PC-9 (cell line): ENCODE measurements around the gene TYSND1. TPM values are rescaled to one million over a fixed set of nuclear protein-coding genes. Genes with fewer than 3 reads are reported as not detected.

Experiments used
- BruUV-seq: library from RNA; stranded (reverse); fragments of 400-500 nt; replicated peaks from 2 replicates; lab custom pipeline; 2021; lab: Mats Ljungman, UMichigan
- CTCF ChIA-PET: fragments of 300-600 bp; sonication (Branson Sonifier 250); formaldehyde crosslinking; loops from one replicate; lab custom pipeline; 2022; ENCODE audit warnings: antibody characterized with exemption; lab: Charles Lee
- POLR2A ChIA-PET: fragments of 300-600 bp; sonication (Branson Sonifier 250); formaldehyde crosslinking; loops from one replicate; lab custom pipeline; 2022; ENCODE audit warnings: antibody characterized with exemption; ENCODE audit not compliant: unreplicated experiment; lab: Charles Lee
- DNase-seq, 2 experiments: peaks; one replicate each; pipeline versions ENCODE4 v3.0.0 to v3.0.0-alpha.2; 2015 to 2022; ENCODE audit warnings: mixed read lengths in 1 of 2
- H2AFZ ChIP-seq: fragments of 200-600 bp; sonication (generic); 2 replicates; pipeline ENCODE4 v1.8.1; 2017; ENCODE audit warnings: antibody characterized with exemption
- H3F3A ChIP-seq: fragments of 200-600 bp; sonication (generic); 2 replicates; pipeline ENCODE4 v1.8.1; 2017; ENCODE audit warnings: antibody characterized with exemption, mild to moderate bottlenecking, low read depth; ENCODE audit not compliant: insufficient read depth
- H3K27ac ChIP-seq: fragments of 200-600 bp; sonication (generic); 2 replicates; pipeline ENCODE4 v1.6.1; 2016; ENCODE audit warnings: mixed run types
- H3K27me3 ChIP-seq: fragments of 200-600 bp; sonication (generic); 2 replicates; pipeline ENCODE4 v1.6.1; 2016; ENCODE audit warnings: low read depth, mixed run types; ENCODE audit not compliant: insufficient read depth
- H3K36me3 ChIP-seq: fragments of 200-600 bp; sonication (generic); 2 replicates; pipeline ENCODE4 v1.6.1; 2016; ENCODE audit warnings: low read depth, mixed run types
- H3K4me1 ChIP-seq: fragments of 200-600 bp; sonication (generic); replicated peaks from 2 replicates; pipeline ENCODE4 v1.6.1; 2016; ENCODE audit warnings: mixed run types; ENCODE audit not compliant: insufficient read depth
- H3K4me2 ChIP-seq: fragments of 200-600 bp; sonication (generic); 2 replicates; pipeline ENCODE4 v1.6.1; 2017; ENCODE audit warnings: mixed run types
- H3K4me3 ChIP-seq: fragments of 200-600 bp; sonication (generic); 2 replicates; pipeline ENCODE4 v1.6.1; 2016; ENCODE audit warnings: mixed run types
- H3K79me2 ChIP-seq: fragments of 200-600 bp; sonication (generic); 2 replicates; pipeline ENCODE4 v1.6.1; 2017; ENCODE audit warnings: low read depth, mixed run types
- H3K9me2 ChIP-seq: fragments of 200-600 bp; sonication (generic); 2 replicates; pipeline ENCODE4 v1.8.1; 2017; ENCODE audit warnings: mild to moderate bottlenecking; ENCODE audit not compliant: insufficient read depth
- H3K9me3 ChIP-seq: fragments of 200-600 bp; sonication (generic); 2 replicates; pipeline ENCODE4 v1.8.1; 2016; ENCODE audit warnings: low read depth; ENCODE audit not compliant: insufficient read depth
- H4K20me1 ChIP-seq: fragments of 200-600 bp; sonication (generic); 2 replicates; pipeline ENCODE4 v1.8.1; 2017; ENCODE audit not compliant: insufficient read depth
- EZH2 ChIP-seq: fragments of 200-600 bp; sonication (generic); IDR thresholded peaks from 2 replicates; pipeline ENCODE4 v1.8.0; 2017; ENCODE audit warnings: antibody characterized with exemption, low read depth
- intact Hi-C: fragments of 100-400 bp; cut with micrococcal nuclease; formaldehyde crosslinking; loops from one replicate; pipeline ENCODE4 v1.10.0; 2022; ENCODE audit not compliant: unreplicated experiment
- total RNA-seq: library from RNA; stranded (reverse); gene quantifications from 2 replicates; pipeline ENCODE4 v1.2.3, GENCODE V29; 2021
- TF ChIP-seq, protein P1 (sequence below): fragments of 200-600 bp; sonication (generic); conservative IDR thresholded peaks from 2 replicates; pipeline ENCODE4 v1.6.1; 2017; ENCODE audit warnings: mixed run types, antibody characterized with exemption, mild to moderate bottlenecking, moderate library complexity

Gene TYSND1
- total RNA-seq, 1 experiment from 2014 or later = 28.0 TPM

DNA sequence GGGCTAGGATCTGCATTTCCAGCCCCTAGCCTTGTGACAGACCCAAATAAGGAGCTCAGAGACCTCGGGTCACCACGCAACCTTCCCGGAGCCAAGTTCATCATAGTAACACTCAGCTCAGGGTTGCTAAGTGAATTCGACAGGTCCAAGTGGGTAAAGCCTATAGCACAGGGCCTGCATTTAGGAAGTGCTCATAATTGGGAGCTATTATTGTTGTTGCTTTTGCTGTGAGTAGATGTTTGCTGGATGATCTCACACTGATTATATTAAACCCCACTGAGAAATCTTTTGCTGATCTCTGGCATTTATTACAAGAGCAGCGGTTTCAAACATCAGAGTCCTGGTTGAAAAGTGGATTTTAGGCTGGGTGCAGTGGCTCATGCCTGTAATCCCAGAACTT lies 44.1 kb upstream of the TYSND1 start:
- H3K27me3 ChIP-seq = no peaks in the 10 kb centered on the region
- H3K9me2 ChIP-seq = no peaks in the 10 kb centered on the region
- no peak for DNase-seq
- H2AFZ ChIP-seq = no peak overlapping the region
- no peaks in the 10 kb centered on the region for H3K36me3 ChIP-seq
- no peak for TF ChIP-seq EZH2
- CTCF ChIA-PET = no interaction called here
- BruUV-seq = no TSS peak
- 0 out of 2 replicates have a peak overlapping the region, but pooled peaks have one; percentile 35 for H3K4me2 ChIP-seq
- intact Hi-C loops = no loop called here
- H3K4me1 ChIP-seq = peaks cover 65% of the 10 kb centered on the region
- H3K9me3 ChIP-seq = no peaks in the 10 kb centered on the region
- peaks cover 44% of the 10 kb centered on the region for H3F3A ChIP-seq
- no peaks in the 10 kb centered on the region for H3K79me2 ChIP-seq
- no peak overlapping the region for H3K27ac ChIP-seq
- POLR2A ChIA-PET = interaction anchor here (0.8 kb wide), 1 partner anchor 19 kb away, joined by 5 read pairs; no protein-coding TSS in a partner anchor
- H4K20me1 ChIP-seq = no peaks in the 10 kb centered on the region
- H3K4me3 ChIP-seq = no peak overlapping the region

DNA sequence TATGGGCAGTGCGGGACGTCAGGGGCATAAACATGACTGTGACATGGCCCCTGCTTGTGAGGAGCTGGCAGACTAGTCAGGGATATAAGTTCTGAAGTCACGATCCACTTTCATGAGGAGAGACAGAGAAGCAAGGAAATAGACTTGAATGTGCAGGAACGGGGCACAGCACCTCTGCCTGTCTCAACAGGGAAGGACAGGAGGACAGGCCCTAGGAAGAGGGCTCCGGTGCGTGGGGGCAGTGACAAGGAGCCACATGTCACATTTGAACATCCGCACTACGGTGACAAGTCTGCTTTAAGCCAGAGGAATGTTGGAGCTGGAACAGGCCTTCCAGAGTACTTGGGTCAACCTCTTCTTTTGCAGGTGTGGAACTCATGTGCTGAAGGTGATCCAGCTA lies 43.6 kb upstream of the TYSND1 start:
- BruUV-seq = no TSS peak

DNA sequence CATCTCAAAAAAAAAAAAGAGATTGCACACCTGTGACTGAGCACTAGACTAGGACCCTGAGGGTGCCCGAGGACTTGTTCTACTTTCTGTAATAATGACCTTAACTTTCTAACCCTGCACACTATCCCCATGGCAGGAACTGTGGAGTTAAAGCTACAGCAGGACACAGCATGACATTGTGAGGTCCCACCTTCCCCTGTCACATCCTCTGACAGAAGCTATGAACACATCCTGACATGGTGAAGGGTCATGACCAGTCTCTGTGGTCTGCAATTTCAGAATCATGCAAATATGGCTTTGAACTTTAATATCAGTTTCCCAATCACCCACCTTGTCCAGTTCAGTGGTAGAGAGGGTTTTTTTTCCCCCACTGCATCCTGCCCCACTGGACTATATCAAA lies 42.3 kb upstream of the TYSND1 start:
- H3K9me2 ChIP-seq = no peaks in the 10 kb centered on the region
- DNase-seq = peak in 1 of 2 experiments; percentile 42
- peaks cover 31% of the 10 kb centered on the region for H3F3A ChIP-seq
- no peaks in the 10 kb centered on the region for H3K9me3 ChIP-seq
- no peaks in the 10 kb centered on the region for H3K36me3 ChIP-seq
- H3K4me1 ChIP-seq = peaks cover 48% of the 10 kb centered on the region
- intact Hi-C loops = no loop called here
- POLR2A ChIA-PET = no interaction called here
- no peak overlapping the region for H2AFZ ChIP-seq
- H3K4me3 ChIP-seq = no peak overlapping the region
- no peaks in the 10 kb centered on the region for H3K79me2 ChIP-seq
- no peak overlapping the region for H3K27ac ChIP-seq
- no peaks in the 10 kb centered on the region for H3K27me3 ChIP-seq
- no peaks in the 10 kb centered on the region for H4K20me1 ChIP-seq
- H3K4me2 ChIP-seq = no peak overlapping the region
- no peak for TF ChIP-seq EZH2
- TF ChIP-seq, protein P1, sequence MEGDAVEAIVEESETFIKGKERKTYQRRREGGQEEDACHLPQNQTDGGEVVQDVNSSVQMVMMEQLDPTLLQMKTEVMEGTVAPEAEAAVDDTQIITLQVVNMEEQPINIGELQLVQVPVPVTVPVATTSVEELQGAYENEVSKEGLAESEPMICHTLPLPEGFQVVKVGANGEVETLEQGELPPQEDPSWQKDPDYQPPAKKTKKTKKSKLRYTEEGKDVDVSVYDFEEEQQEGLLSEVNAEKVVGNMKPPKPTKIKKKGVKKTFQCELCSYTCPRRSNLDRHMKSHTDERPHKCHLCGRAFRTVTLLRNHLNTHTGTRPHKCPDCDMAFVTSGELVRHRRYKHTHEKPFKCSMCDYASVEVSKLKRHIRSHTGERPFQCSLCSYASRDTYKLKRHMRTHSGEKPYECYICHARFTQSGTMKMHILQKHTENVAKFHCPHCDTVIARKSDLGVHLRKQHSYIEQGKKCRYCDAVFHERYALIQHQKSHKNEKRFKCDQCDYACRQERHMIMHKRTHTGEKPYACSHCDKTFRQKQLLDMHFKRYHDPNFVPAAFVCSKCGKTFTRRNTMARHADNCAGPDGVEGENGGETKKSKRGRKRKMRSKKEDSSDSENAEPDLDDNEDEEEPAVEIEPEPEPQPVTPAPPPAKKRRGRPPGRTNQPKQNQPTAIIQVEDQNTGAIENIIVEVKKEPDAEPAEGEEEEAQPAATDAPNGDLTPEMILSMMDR = no peak
- no TSS peak for BruUV-seq
- CTCF ChIA-PET = no interaction called here

More for the DNA sequence above, 43.6 kb upstream of the TYSND1 start:
- Histone ChIP-seq H3K36me3 (no peaks in the 10 kb centered on the region), H3K9me3 (no peaks in the 10 kb centered on the region), H4K20me1 (no peaks in the 10 kb centered on the region), H3K4me2 (no peak overlapping the region), H3K27me3 (no peaks in the 10 kb centered on the region), H3F3A (peaks cover 44% of the 10 kb centered on the region), H2AFZ (no peak overlapping the region), H3K4me3 (no peak overlapping the region), H3K9me2 (no peaks in the 10 kb centered on the region), H3K27ac (no peak overlapping the region), H3K79me2 (no peaks in the 10 kb centered on the region), H3K4me1 (peaks cover 61% of the 10 kb centered on the region)
- intact Hi-C loops = no loop called here
- DNase-seq = no peak
- no peak for TF ChIP-seq EZH2
- TF ChIP-seq, protein P1 = no peak
- ChIA-PET POLR2A (interaction anchor here (0.8 kb wide), 1 partner anchor 19 kb away, joined by 5 read pairs; no protein-coding TSS in a partner anchor), CTCF (no interaction called here)

DNA sequence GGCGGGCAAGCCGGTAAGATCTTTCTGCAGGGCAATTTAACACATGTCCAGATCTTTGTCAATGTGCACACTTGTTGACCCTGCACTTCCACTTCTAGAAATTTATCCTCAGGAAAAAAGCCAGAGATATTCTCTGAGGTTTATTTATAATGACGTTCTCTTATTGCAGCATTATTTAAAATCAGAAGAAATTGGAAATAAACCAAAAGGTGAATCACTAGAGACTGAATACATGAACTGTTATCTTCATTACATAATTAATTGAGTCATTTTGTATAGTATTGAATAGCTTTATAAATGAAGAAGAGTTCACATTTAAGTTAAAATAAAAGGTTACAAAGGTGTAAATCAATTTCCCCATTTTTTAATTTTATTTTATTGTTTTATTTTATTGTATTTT lies 40.1 kb upstream of the TYSND1 start:
- Histone ChIP-seq H3K4me2 (no peak overlapping the region), H3K27ac (no peak overlapping the region), H3K9me3 (no peaks in the 10 kb centered on the region), H3K4me1 (peaks cover 26% of the 10 kb centered on the region), H4K20me1 (no peaks in the 10 kb centered on the region), H3F3A (peaks cover 11% of the 10 kb centered on the region), H3K9me2 (no peaks in the 10 kb centered on the region), H2AFZ (no peak overlapping the region), H3K36me3 (no peaks in the 10 kb centered on the region), H3K4me3 (no peak overlapping the region), H3K79me2 (no peaks in the 10 kb centered on the region), H3K27me3 (no peaks in the 10 kb centered on the region)
- DNase-seq = no peak
- ChIA-PET CTCF (no interaction called here), POLR2A (no interaction called here)
- intact Hi-C loops = no loop called here
- TF ChIP-seq, protein P1 = no peak
- no peak for TF ChIP-seq EZH2
- BruUV-seq = no TSS peak
